HG03025 (cell line): ENCODE data around the gene VWC2.
A peak's percentile ranks its signal among the peaks of the same experiment; 100 is the strongest.

Experiments
- ATAC-seq: cut with Tn5 transposase; IDR thresholded peaks from one replicate; pipeline ENCODE4 v1.9.1; 2021; ENCODE audit warnings: mild to moderate bottlenecking, moderate library complexity; ENCODE audit not compliant: unreplicated experiment, low FRiP score

Gene VWC2

DNA sequence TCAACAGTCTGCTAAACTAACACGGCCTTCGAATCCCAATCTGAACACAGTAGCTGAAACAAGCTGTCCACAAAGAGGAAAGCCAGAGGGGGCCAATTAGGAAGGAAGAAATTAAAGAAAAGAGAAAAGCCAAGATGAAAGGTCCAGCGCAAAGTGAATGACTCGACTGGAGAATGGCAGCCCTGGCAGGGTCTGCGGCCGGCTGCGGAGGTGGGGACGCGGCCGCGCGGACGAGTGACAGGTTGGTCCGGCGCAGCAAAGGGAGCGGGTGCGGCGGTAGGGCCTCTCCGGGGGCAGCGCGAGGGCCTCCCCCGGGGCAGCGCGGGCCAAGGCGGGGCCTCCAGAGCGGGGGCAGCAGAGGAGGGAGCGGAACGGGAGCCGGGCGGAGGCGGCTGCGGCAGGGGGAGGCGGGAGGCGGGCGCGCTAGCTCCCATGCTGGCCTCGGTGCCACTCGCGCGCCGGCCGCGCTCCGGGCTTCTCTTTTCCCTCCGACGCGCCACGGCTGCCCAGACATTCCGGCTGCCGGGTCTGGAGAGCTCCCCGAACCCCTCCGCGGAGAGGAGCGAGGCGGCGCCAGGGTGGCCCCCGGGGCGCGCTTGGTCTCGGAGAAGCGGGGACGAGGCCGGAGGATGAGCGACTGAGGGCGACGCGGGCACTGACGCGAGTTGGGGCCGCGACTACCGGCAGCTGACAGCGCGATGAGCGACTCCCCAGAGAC, at the start of gene VWC2:
TSS of gene VWC2 (plus strand) at position 421 of the 718 bp plus-strand sequence. CDS start 1,798 bp downstream, outside the sequence.
- ATAC-seq: no peak

DNA sequence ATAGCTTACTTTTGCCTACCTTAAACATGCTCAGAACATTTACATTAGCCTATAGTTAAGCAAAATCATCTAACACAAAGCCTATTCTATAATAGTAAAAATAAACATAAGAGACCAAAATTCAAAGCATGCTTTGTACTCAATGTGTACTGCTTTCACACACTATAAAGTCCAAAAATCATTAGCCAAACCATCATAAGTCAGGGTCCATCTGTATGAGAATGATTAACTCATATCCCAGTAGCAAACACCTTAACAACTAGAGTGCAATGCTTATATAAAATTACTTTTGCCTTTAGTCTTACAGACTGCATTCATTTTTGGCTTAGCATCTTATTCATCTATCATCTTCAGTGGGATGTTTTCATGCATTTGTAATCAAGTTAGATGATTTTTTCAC, 49.4 kb upstream of the VWC2 start:
- no peak for ATAC-seq

DNA sequence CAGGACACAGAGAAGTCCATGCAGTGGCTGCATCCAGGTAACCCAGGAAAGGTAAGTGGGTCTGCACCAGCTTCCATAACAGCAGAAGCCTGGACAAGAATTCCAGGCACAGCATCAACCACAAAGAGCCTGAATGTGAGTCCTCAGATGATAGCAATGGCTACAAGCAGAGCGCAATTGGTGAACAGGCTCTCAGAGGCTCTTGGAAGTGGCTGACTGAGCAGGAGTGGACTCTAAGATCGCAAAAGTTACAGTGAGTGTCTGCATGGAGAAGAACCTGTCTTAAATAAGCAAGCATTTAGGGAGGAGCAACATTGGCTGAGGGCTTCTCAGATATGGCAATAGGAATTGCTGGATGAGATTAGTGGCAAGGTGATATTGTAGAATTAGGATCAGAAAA, 41.6 kb upstream of the VWC2 start:
- ATAC-seq: no peak

DNA sequence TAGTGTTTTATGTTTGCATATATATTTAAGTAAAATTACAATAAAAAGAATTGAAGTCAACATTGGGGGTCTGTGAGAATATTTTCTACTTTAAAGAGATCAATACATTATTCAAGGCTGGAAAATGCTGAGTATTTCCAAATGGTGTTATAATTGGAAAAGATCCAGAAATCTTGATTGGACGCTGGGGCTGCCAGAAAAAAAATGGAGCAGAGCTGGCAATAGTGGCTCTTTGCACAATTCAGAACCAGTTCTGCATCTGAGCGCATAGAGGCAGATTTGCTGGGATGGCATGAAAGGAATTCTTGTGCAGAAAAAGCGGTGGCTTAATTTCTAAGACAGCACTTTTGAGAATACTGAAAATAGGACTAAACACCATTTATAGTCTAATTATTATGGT, 10.8 kb upstream of the VWC2 start:
- ATAC-seq: no peak

DNA sequence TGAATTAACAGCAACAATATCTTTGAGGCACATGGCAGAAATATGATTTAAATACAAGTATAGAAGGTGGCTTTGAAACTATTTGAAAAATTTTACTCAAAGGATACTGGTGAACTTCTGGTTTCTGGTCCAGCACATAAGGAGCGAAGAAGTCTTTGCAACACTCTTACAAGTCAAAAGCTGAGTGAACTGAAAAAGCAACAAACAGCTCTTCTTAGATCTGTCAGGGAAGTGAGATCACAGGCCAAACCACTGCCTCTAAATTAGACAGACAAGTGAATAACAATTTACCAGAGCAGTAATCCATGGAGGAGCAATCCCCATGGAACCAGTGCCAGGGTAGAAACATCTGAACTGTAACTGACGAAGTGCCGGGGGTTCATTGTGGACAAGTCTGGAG, 9.6 kb upstream of the VWC2 start:
- ATAC-seq: peak; percentile 43

DNA sequence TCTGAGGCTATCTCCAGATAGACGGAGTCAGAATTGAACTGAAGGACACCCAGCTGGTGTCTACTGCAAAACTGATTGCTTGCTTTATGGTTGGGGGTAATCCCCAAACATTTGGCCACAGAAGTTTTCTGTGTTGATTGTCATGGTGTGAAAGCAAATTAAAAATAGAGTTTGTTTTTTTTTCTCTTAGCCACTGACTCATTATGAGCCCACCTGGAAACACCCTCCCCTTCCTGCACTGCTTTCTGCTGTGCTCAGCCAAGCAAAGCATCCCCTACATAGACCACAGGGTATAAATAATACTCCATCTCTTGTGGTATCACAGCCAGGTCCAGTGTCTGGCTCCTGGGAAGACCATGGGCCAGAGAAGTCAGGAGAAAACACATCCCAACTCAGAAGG, 6.5 kb upstream of the VWC2 start:
- ATAC-seq: peak; percentile 78

DNA sequence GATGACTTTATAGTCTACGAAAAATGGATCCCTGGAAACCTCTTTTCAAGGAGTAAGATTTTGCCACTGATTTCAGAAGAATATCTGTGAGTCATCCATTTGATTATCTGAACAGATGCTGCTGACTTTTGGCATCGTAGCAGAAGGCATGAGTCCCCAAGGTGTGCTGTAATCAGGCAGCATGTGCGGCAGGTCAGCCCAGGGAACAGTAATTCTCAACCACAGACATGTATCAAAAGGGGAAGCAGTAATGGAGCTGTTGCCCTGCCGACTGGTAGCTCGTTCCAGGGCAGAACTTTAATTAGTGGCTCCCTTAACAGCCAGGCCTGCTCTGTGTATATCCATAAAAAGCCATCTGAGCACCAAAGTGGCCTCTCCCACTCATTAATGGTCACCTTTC, 5.7 kb upstream of the VWC2 start:
- no peak for ATAC-seq

DNA sequence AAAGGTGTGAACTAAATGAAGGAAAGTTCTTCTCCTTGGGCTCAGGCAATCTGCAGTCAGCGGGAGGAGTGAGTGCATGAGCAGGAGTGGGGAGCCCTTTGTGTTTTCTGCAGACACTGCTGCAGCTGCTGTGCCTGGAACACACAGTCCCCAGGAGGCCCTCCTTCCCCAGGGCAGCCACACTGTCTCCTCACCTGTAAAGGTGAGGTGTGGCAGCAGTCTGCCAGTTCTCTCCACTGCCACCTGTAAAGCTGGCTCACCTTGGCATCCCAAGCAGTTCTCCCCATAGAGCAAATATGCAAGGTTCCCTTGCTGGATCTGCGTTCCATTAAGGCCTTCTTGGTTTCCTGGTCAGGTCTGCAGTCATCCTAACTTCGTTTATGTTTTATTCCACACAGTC, 5.2 kb upstream of the VWC2 start:
- ATAC-seq: no peak

DNA sequence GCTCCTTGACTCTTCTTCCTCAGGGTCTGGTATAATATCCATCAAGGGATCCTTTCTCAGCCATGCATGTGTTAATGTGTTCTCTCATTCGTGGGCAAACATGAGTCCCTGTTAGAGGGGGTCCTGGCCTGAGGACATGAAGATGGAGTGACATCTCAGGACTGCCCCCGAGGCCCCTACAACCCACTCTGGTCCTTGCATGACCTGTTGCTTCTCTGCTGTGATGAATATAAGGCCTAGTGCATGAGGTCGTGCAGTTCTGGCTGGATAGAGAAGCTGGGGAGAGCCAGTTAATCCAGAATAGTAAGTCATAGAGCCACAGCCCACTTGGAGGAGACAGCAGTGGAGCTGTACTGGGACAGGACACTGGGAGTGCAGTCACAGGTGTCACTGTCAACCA, 4.6 kb upstream of the VWC2 start:
- ATAC-seq: no peak

DNA sequence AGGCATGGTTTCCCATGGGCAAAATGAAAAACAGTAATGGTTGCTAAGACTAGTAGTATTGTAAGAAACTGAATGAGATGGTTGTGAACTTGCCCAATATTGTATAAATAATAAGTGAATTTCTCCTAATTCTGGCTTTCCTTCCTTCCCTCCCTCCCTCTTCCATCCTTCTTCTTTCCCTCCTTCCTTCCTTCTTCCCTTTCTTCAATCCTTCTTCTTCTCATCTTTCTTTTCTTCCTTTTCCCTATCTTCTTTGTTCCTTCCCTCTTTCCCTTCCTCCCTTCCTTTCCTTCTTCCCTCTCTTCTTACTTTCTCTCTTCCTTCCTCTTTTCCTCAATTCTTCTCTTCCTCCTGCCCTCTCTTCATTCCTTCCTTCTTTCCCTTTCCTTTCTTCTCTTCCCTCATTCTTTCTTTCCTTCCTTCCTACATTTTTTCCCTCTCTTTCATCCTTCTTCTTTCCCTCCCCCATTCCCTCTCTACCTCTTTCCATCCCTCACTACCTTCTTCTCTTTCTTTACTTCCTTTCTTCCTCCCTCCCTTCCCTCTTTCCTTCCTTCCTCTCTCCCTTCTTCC, 4.1 kb upstream of the VWC2 start:
- ATAC-seq: no peak

DNA sequence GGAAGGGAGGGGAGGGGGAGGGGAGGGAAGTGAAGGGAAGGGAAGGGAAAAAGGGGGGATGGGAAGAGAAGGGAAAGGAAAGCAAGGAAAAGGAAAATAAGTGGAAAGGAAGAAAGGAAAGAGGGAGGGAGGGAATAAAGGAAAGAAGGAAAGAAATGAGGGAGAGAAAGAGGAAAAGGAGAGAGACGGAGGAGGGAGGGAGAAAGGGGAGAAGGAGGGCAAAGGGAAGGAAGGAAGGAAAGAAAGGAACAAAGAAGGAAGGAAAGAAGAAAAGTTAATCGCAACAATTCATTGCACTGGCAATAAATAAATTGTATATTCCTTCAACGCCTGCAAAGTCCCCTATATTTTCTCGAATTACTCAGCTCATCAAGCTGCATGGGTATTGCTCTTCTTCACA, 2.6 kb upstream of the VWC2 start:
- ATAC-seq: no peak

DNA sequence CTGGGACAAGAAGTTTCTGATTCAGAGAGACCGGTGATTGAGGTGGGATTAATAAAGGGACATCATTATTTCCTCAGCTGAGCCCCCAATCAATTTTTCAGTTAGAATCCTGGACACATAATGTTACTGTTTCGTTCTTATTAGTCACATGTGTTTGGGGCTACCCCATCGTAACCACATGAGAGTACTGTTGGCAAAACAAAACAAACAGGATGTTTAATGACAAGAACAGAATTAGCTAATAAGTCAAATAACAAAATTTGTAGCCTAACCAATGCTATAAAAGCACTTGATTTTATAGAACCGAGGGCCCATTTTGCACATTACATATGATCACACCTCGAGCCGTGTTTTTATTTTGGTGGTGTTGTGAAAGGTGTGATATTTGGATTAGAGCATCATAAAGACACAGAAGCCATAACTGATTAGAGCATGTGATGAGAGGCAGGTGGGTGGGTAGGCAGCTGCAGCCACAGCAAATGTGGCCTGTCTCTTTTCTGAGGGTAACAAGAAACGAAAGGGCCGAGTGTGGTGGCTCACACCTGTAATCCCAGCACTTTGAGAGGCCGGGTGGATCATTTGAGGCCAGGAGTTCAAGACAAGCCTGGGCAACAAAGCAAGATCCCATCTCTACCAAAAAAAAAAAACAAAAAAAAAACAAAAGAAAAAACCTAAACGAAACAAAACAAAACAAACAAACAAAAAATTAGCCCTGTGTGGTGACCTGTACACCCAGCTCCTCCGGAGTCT, 1.8 kb upstream of the VWC2 start:
- ATAC-seq: no peak

DNA sequence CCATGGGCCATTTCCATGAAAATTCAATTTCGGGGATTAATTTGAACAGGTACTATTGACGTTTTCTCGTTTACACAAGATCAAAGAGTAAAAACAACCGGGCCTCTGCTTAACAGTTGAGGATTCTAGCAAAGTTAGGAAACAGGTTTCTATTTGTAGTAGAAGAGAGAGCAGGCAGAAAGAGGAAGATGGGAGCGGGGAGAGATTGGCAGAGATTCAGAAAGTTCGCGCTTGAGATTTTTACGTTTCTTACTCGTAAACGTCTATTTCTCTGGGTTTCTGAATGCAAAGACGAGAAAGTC, 571 bp upstream of the VWC2 start:
- ATAC-seq: no peak

DNA sequence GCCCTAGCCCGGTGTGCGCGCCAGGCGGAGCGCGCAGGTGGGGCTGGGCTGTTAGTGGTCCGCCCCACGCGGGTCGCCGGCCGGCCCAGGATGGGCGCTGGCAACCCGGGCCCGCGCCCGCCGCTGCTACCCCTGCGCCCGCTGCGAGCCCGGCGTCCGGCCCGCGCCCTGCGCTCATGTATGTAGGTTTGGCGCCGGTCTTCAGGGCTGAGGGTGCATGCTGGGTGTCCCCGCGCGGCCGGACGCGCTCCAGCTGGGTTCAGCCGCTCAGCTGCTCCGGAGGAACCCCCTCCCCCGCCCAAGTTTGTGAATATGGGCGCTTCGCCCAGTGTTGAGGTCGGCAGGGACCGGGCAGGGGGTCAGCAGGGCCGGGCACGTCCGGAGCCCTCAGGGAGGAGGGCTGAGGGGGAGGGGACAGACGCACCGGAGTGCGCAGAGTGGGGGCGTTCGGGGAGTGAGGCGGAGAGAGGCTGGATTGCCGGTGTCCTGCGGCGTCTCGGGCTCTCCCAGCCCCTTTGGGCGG, 559 bp downstream of the VWC2 start:
- ATAC-seq: no peak

DNA sequence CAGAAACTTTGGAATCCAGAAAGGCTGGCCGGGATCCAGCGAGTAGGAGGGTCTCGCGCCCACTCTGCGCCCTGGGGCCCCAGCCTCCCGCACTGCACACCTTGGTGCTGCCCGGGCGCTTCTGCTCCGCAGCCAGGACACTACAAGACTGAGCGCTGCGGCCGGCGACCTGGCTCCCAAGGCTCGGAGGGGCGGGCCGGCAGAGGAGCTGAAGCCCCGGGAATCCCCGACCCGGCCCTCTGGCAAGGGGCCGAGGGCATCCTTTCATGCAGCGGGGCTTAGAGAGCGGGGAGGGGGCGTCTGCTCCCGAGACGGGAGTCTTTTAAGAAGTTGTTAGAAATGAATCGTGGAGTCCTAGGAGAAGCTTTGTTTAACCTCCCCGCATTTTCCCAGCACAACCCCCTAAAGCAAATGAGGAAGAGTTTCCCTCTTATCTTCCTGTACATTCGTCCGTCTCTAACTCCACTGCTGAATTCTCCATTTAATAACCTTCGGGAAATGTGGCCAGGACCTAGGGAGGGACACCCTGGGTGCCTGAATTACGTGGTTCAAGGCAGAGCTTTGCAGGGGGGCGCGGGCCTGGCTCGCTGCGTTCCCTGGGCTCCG, 1.1 kb downstream of the VWC2 start:
- no peak for ATAC-seq

DNA sequence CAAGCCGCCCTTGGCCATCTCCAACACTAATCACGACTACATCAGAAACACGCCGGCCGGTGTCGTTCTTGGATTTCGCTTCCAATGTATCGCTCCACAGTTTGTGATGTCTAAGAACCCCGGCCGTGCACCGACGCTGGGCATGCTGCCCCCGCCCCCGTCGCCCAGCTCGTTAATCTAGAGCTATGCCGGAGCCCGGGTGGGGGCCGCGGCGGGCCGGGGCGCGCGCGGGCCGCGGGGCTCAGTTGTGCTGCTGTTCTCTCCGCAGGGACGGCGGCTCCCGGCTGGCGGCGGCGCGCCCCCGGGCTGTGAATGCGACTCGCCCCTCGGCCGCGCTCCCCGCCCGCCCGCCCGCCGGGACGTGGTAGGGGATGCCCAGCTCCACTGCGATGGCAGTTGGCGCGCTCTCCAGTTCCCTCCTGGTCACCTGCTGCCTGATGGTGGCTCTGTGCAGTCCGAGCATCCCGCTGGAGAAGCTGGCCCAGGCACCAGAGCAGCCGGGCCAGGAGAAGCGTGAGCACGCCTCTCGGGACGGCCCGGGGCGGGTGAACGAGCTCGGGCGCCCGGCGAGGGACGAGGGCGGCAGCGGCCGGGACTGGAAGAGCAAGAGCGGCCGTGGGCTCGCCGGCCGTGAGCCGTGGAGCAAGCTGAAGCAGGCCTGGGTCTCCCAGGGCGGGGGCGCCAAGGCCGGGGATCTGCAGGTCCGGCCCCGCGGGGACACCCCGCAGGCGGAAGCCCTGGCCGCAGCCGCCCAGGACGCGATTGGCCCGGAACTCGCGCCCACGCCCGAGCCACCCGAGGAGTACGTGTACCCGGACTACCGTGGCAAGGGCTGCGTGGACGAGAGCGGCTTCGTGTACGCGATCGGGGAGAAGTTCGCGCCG, 1.9 kb downstream of the VWC2 start:
- no peak for ATAC-seq

DNA sequence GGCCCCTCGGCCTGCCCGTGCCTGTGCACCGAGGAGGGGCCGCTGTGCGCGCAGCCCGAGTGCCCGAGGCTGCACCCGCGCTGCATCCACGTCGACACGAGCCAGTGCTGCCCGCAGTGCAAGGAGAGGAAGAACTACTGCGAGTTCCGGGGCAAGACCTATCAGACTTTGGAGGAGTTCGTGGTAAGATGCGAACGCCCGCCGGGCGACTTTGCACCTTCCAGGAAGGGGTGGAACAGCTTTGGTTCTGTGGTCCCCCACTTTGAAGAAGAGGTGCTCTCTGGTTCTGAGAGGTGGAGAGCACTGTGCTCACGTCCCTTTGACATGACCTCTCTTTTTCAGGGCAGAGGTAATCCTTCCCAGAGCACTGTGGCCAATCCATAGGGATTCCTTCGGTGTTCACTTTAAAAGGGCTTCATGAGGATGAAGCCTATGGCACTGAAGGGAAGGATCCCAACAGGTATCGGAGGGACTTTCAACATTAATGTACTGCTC, 2.6 kb downstream of the VWC2 start:
- ATAC-seq: no peak

DNA sequence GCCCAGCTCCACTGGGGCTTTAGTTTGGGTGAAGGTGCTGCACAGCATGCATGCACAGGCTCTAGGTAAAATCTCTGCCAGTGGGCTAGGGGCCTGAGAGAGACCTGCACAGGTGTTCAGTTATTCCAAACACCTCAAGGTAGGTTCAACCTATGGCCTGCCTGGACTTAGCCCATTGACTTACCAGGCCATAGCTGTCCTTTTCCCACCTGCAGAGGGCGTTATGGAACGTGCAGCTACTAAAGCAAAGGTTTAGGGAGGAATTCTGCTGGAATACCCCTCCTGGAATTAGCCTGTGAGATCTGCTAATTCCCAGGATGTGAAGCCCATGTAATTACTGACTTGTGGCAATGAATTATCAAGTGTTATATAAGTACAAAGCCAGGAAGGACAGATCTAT, 3.6 kb downstream of the VWC2 start:
- no peak for ATAC-seq

DNA sequence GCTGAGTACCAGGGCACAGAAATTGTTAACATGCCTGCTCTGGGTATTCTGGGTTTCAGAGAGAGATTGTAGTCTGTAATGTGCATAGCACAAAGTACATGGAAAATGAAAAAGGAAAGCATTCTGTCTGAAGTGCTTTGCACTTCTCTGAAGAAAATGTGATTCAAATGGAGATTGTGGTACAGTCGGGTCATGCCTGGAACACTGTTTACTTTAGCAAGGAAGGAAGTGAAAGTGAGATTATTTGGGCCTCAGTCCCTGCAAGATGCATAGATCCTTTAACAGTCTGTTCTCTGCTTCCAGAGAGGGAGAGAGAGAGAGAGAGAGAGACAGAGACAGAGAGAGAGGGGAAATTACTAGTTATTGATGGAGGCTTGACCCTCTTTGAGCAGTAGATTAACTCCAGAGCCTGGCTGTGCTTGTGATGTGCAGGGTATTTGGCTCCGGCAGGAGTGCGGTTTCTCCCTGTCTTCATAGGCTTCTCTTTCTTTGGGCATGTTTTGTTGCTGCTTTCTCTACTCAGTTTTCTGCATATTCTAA, 5.4 kb downstream of the VWC2 start:
- peak; percentile 52 for ATAC-seq

DNA sequence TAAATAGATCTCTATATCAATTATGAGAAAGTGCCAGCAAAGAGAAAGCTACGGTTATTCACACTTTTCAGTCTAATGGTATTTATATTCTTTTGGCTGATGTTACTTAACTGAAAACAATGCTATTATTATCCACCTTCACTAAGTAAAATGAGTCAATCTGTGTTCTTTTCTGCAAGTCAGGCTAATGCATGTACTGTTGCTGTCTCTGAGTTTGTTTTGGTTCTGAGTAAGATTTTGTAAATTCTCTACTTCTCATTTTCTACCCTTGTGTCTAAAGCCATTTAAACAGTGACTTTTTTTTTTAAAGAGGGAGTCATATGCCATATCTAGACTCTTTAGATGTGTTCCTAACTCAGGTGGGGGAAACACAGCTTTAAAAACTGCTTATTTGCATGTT, 7.5 kb downstream of the VWC2 start:
- ATAC-seq: no peak
